H1 (cell line): ENCODE results near the gene WNT5A. TPM values are rescaled to one million over a fixed set of nuclear protein-coding genes. Genes with fewer than 3 reads are reported as not detected.

Experiments
- CTCF ChIA-PET: fragments of 300-600 bp; sonication (Branson Sonifier 250); formaldehyde crosslinking; loops from one replicate; lab custom pipeline; 2021; ENCODE audit not compliant: partially characterized antibody; lab: Charles Lee
- POLR2A ChIA-PET: fragments of 300-600 bp; sonication (Branson Sonifier 250); formaldehyde crosslinking; loops from one replicate; lab custom pipeline; 2021; ENCODE audit warnings: inconsistent platforms; ENCODE audit not compliant: partially characterized antibody; lab: Charles Lee
- DNase-seq, 2 experiments: peaks; one replicate each; pipeline versions ENCODE4 v3.0.0 to v3.0.0-alpha.2; 2010 to 2022; ENCODE audit warnings: low spot score in 2 of 2, low read depth in 1 of 2, mixed read lengths in 1 of 2
- FAIRE-seq: peaks from 2 replicates; lab custom pipeline; 2011; peaks lifted over from hg19 to GRCh38; lab: Jason Lieb, UNC
- H2AFZ ChIP-seq: 2 replicates; pipeline ENCODE4 v1.8.1; 2012; ENCODE audit warnings: low read length, inconsistent platforms
- H2AK5ac ChIP-seq: 2 replicates; pipeline ENCODE4 v1.6.1; 2013; ENCODE audit warnings: low read depth, low read length
- H2BK120ac ChIP-seq: replicated peaks from 2 replicates; pipeline ENCODE3; 2013; ENCODE audit warnings: low read depth, low read length, inconsistent platforms
- H2BK12ac ChIP-seq: 2 replicates; pipeline ENCODE4 v1.6.1; 2013; ENCODE audit warnings: low read depth, low read length
- H2BK15ac ChIP-seq: 2 replicates; pipeline ENCODE4 v1.6.1; 2013; ENCODE audit warnings: low read length
- H2BK20ac ChIP-seq: 2 replicates; pipeline ENCODE4 v1.6.1; 2013; ENCODE audit warnings: low read length
- H2BK5ac ChIP-seq: 2 replicates; pipeline ENCODE4 v1.6.1; 2013; ENCODE audit warnings: low read depth, low read length
- H3K14ac ChIP-seq: 2 replicates; pipeline ENCODE4 v1.6.1; 2013; ENCODE audit warnings: inconsistent platforms; ENCODE audit not compliant: insufficient read length
- H3K18ac ChIP-seq: 2 replicates; pipeline ENCODE4 v1.6.1; 2013; ENCODE audit warnings: low read length; ENCODE audit errors: extremely low read depth
- H3K23ac ChIP-seq: 2 replicates; pipeline ENCODE4 v1.6.1; 2013; ENCODE audit warnings: inconsistent platforms; ENCODE audit not compliant: insufficient read length
- H3K23me2 ChIP-seq: 2 replicates; pipeline ENCODE4 v1.6.1; 2013; ENCODE audit warnings: low read depth, low read length
- H3K27ac ChIP-seq: 2 replicates; pipeline ENCODE4 v1.6.1; 2011; ENCODE audit warnings: low read depth, low read length, inconsistent platforms
- H3K27me3 ChIP-seq, 4 experiments: replicated peaks in 1 of 4; 1 replicate in 1 of 4; 2 replicates in 3 of 4; pipeline versions ENCODE4 v1.6.1 to v1.8.1; 2011 to 2013; ENCODE audit warnings: low read length in 3 of 4, mild to moderate bottlenecking in 3 of 4, inconsistent platforms in 2 of 4, mixed read lengths in 2 of 4, moderate library complexity in 1 of 4; ENCODE audit not compliant: control insufficient read depth in 3 of 4, insufficient read depth in 3 of 4; ENCODE audit errors: extremely low read depth in 1 of 4
- H3K36me3 ChIP-seq, 4 experiments: 2 replicates each; pipeline versions ENCODE4 v1.6.1 to v1.8.1; 2011 to 2013; ENCODE audit warnings: mild to moderate bottlenecking in 4 of 4, low read length in 3 of 4, moderate library complexity in 2 of 4, control low read depth in 1 of 4, inconsistent platforms in 1 of 4; ENCODE audit not compliant: insufficient read depth in 4 of 4, control insufficient read depth in 2 of 4
- H3K4ac ChIP-seq: replicated peaks from 2 replicates; pipeline ENCODE3; 2013; ENCODE audit warnings: low read length, low read depth, mixed read lengths, inconsistent platforms; ENCODE audit not compliant: insufficient read length
- H3K4me1 ChIP-seq, 4 experiments: replicated peaks in 1 of 4; 1 replicate in 1 of 4; 2 replicates in 3 of 4; pipeline versions ENCODE4 v1.6.1 to v1.8.1; 2011 to 2013; ENCODE audit warnings: low read length in 3 of 4, inconsistent platforms in 2 of 4, mixed read lengths in 1 of 4; ENCODE audit not compliant: insufficient read depth in 4 of 4, control insufficient read depth in 3 of 4
- H3K4me2 ChIP-seq, 2 experiments: 2 replicates each; pipeline versions ENCODE4 v1.6.1 to v1.8.1; 2011 to 2013; ENCODE audit warnings: low read depth in 2 of 2, low read length in 2 of 2, control low read depth in 1 of 2, inconsistent platforms in 1 of 2, mild to moderate bottlenecking in 1 of 2; ENCODE audit not compliant: insufficient read depth in 1 of 2
- H3K4me3 ChIP-seq, 4 experiments: fragments of 200-600, 300-600 bp in 1 of 4; sonication (generic), shearing (Covaris generic), sonication (Bioruptor Twin) in 1 of 4; 2 replicates each; pipeline versions ENCODE4 v1.5.1 to v1.8.1; 2011 to 2016; ENCODE audit warnings: low read length in 4 of 4, low read depth in 3 of 4, control low read depth in 2 of 4, inconsistent platforms in 2 of 4, mild to moderate bottlenecking in 2 of 4, mixed read lengths in 1 of 4, moderate library complexity in 1 of 4; ENCODE audit not compliant: insufficient read depth in 2 of 4; ENCODE audit errors: extremely low read depth in 1 of 4
- H3K56ac ChIP-seq: replicated peaks from 2 replicates; pipeline ENCODE3; 2013; ENCODE audit warnings: low read depth, mild to moderate bottlenecking, mixed read lengths, low read length, inconsistent platforms; ENCODE audit not compliant: insufficient read length
- H3K79me1 ChIP-seq: 2 replicates; pipeline ENCODE4 v1.6.1; 2013; ENCODE audit warnings: low read depth, low read length, control low read depth
- H3K79me2 ChIP-seq, 2 experiments: 2 replicates each; pipeline versions ENCODE4 v1.6.1 to v1.8.1; 2012 to 2013; ENCODE audit warnings: low read length in 2 of 2, mild to moderate bottlenecking in 2 of 2, inconsistent platforms in 1 of 2; ENCODE audit not compliant: insufficient read depth in 2 of 2, control insufficient read depth in 1 of 2
- H3K9ac ChIP-seq, 4 experiments: replicated peaks in 1 of 4; 1 replicate in 1 of 4; 2 replicates in 3 of 4; pipeline versions ENCODE4 v1.6.1 to v1.8.1; 2011 to 2013; ENCODE audit warnings: low read depth in 3 of 4, low read length in 3 of 4, control low read depth in 2 of 4, mild to moderate bottlenecking in 2 of 4, moderate library complexity in 2 of 4, inconsistent platforms in 1 of 4; ENCODE audit errors: extremely low read depth in 1 of 4
- H3K9me3 ChIP-seq, 2 experiments: 2 replicates each; pipeline versions ENCODE4 v1.6.1 to v1.8.1; 2012 to 2013; ENCODE audit warnings: mild to moderate bottlenecking in 2 of 2, moderate library complexity in 2 of 2, control low read depth in 1 of 2, inconsistent platforms in 1 of 2, low read depth in 1 of 2, low read length in 1 of 2, mixed read lengths in 1 of 2; ENCODE audit not compliant: insufficient read depth in 2 of 2
- H4K20me1 ChIP-seq, 2 experiments: replicated peaks in 1 of 2; 2 replicates each; pipeline versions ENCODE3 to v1.8.1; 2011 to 2013; ENCODE audit warnings: inconsistent platforms in 2 of 2, low read length in 2 of 2, mild to moderate bottlenecking in 1 of 2; ENCODE audit not compliant: insufficient read depth in 2 of 2, control insufficient read depth in 1 of 2
- H4K5ac ChIP-seq: 2 replicates; pipeline ENCODE4 v1.6.1; 2013; ENCODE audit warnings: low read length, low read depth, mixed read lengths, inconsistent platforms; ENCODE audit not compliant: insufficient read length
- H4K8ac ChIP-seq: 2 replicates; pipeline ENCODE4 v1.8.0; 2013; ENCODE audit warnings: mild to moderate bottlenecking, moderate library complexity, low read length, inconsistent platforms; ENCODE audit not compliant: insufficient read depth; ENCODE audit errors: extremely low read depth
- H4K91ac ChIP-seq: replicated peaks from 2 replicates; pipeline ENCODE3; 2013; ENCODE audit warnings: low read length, mixed read lengths, inconsistent platforms; ENCODE audit not compliant: insufficient read length
- CREB1 ChIP-seq: IDR thresholded peaks from 2 replicates; pipeline ENCODE4 v1.6.1; 2012; ENCODE audit warnings: inconsistent platforms
- WGBS, 2 experiments: shearing (Covaris generic) in 1 of 2; methylation state at CpG; one replicate each; pipeline versions ENCODE4 v1.1.6 to v1.1.7; 2013 to 2015; ENCODE audit warnings: low lambda C conversion rate in 2 of 2, mixed read lengths in 2 of 2, inconsistent platforms in 1 of 2, low coverage in 1 of 2, missing lambda C conversion rate in 1 of 2; ENCODE audit not compliant: insufficient replicate concordance in 2 of 2, insufficient coverage in 1 of 2, insufficient read length in 1 of 2; ENCODE audit errors: extremely low coverage in 1 of 2, missing lambda C conversion rate in 1 of 2; 5-methylcytosine and 5-hydroxymethylcytosine counted together
- polyA plus RNA-seq, 7 experiments: library from polyadenylated mRNA; depleted of rRNA in 3 of 7; stranded (reverse) in 5 of 7; unstranded in 2 of 7; fragments of >200 nt in 5 of 7; fragments of 200-250 nt in 2 of 7; gene quantifications; 1 replicate in 5 of 7; 2 replicates in 1 of 7; 4 replicates in 1 of 7; pipeline versions ENCODE4 v1.2.1 to v1.2.3, GENCODE V29; 2011 to 2013; ENCODE audit warnings: missing spikeins in 2 of 7, mixed read lengths in 2 of 7
- total RNA-seq: library from RNA; stranded (reverse); fragmentation: NEBNext Ultra II Directional; extraction: Animal tissue kit (Norgen Biotek cat#: 25700); gene quantifications from 2 replicates; pipeline ENCODE4 v1.2.1, GENCODE V29; 2021
- TF ChIP-seq, protein P1 (sequence below), 3 experiments: IDR thresholded peaks; 1 replicate in 2 of 3; 2 replicates in 1 of 3; pipeline versions ENCODE4 v1.5.1 to v1.6.1; 2011; ENCODE audit warnings: low read length in 3 of 3, mild to moderate bottlenecking in 3 of 3, inconsistent platforms in 2 of 3, low read depth in 1 of 3, moderate library complexity in 1 of 3; ENCODE audit not compliant: insufficient read depth in 1 of 3; ENCODE audit errors: control extremely low read depth in 1 of 3

WNT5A gene
- total and polyA plus RNA-seq, 2 of the 8 experiments (the other 6 are each of a cell fraction or from before 2014, with no cell fraction given): 3.9 to 5.6 TPM

DNA sequence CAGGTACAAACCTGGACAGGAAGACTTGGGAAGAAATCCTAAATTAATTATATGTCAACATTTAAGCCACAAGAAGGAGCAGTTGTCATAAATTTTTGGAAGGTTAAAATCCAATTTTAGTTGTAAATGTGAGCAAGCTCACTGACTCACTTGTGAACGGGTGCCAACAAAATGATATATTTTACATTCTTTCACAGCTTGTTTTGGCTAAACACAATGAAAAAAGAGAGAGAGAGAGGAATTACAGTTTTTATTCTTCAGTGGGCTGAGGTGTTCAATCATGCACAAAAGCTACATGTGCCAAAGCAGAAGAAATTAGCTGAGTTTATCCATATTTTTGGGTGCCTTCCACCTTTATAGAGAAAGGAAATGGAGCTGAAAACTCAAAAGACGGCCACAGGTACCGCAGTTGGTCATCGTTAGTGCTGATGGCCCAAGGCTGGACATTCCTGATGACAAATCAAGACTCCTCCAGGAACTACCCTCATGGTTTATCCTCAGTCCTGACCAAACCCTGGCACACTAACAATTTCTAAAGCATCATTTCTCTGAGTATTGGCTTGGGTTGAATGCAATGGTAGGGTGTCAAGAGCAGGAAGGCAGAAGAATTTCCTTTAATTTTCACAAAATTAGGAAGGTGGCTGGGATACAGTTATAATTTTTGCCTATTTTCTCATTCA is 37.6 kb upstream of the WNT5A start:
- Histone ChIP-seq H3K4ac (no peak overlapping the region), H2AFZ (no peak overlapping the region), H4K20me1 (no peaks in the 10 kb centered on the region), H2BK15ac (no peak overlapping the region), H2AK5ac (no peak overlapping the region), H3K9ac (no peak overlapping the region), H2BK20ac (no peak overlapping the region), H4K8ac (no peak overlapping the region), H3K79me1 (no peaks in the 10 kb centered on the region), H2BK12ac (no peak overlapping the region), H3K27me3 (peaks cover 0 to 2% (median 0%) of the 10 kb centered on the region in 4 experiments; a peak in 1 of 7 replicates), H3K23me2 (no peaks in the 10 kb centered on the region), H3K4me2 (no peak overlapping the region), H4K91ac (no peak overlapping the region), H4K5ac (no peak overlapping the region), H3K56ac (no peak overlapping the region), H3K36me3 (no peaks in the 10 kb centered on the region), H3K9me3 (no peaks in the 10 kb centered on the region), H3K27ac (no peak overlapping the region), H3K4me3 (no peak overlapping the region), H3K79me2 (no peaks in the 10 kb centered on the region), H3K14ac (no peak overlapping the region), H2BK120ac (no peak overlapping the region), H2BK5ac (no peak overlapping the region), H3K18ac (no peak overlapping the region), H3K4me1 (peaks cover 7 to 16% (median 14%) of the 10 kb centered on the region in 4 experiments), H3K23ac (no peak overlapping the region)
- TF ChIP-seq CREB1: no peak
- TF ChIP-seq, protein P1, sequence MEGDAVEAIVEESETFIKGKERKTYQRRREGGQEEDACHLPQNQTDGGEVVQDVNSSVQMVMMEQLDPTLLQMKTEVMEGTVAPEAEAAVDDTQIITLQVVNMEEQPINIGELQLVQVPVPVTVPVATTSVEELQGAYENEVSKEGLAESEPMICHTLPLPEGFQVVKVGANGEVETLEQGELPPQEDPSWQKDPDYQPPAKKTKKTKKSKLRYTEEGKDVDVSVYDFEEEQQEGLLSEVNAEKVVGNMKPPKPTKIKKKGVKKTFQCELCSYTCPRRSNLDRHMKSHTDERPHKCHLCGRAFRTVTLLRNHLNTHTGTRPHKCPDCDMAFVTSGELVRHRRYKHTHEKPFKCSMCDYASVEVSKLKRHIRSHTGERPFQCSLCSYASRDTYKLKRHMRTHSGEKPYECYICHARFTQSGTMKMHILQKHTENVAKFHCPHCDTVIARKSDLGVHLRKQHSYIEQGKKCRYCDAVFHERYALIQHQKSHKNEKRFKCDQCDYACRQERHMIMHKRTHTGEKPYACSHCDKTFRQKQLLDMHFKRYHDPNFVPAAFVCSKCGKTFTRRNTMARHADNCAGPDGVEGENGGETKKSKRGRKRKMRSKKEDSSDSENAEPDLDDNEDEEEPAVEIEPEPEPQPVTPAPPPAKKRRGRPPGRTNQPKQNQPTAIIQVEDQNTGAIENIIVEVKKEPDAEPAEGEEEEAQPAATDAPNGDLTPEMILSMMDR (IDR thresholded peaks at IDR 0.05; ENCODE audit: control extremely low read depth in 1 of 3, insufficient read depth in 1 of 3, low read depth in 1 of 3, low read length in 3 of 3): no peak
- DNase-seq (no peak), FAIRE-seq (no peak)
- ChIA-PET POLR2A (no interaction called here), CTCF (interaction anchor here (0.8 to 1.5 kb wide), 5 partner anchors 10 to 197 kb away, joined by 3 to 5 read pairs (median 4); no protein-coding TSS in a partner anchor)
- WGBS, 2 experiments: 93% methylated on average over 4 of the region's 4 CpGs; no CpG with 5 or more reads in 1 of the 2 experiments
